Endothelial cell of hepatic sinusoid (primary cell): Measurements from ENCODE around the gene MCMBP.
"Not testable (repeated sequence)": the region's sequence is repeated elsewhere in the genome, so short reads cannot be mapped to it uniquely, and the experiment has no call there.

Experiments used
- in situ Hi-C: cut with HindIII; loops from 2 replicates; pipeline ENCODE4 v1.10.0; 2017; ENCODE audit warnings: low sequenced_read_pairs

Gene MCMBP

DNA sequence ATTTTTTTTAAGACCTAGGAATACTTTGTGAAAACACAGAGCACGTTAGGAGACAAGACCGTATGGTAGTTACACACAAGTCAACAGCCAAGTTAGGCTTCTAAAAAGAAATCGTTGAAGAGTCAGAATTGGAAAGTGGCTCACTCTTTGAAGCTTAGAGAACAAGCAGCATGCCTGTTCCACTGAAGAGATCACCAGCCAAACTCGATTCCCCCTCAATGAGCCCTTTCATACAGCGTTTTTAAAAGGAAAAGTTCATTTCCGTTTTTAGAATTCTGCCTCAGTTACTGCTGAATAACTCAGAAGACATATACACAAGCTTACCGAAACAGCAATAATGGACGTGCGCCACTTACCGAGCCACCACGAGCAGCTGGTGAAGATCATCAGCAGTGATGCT lies 41.0 kb downstream of the MCMBP start:
- in situ Hi-C loops: no loop called here

DNA sequence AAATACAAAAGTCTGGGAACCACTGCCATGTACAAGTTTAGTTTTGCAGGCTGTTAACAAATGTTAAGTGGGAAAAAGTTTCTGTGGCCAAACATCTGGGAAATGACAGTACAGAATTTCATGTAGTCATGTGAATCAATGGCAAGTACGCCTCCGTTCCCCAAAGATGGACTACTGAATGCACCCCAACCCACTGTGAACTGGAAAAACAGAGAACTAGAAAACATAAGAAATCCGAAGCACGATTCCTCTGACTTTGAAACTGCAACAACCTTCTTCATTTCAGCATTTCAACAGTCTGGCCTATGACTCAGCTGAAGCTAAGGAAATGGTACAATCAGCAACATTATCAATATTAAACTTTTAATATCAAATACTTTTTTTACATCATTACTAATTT lies 41.8 kb downstream of the MCMBP start:
- in situ Hi-C loops: no loop called here

- in situ Hi-C loops: no loop called here
Measured at GRCh38 chr10:119829429-119829828, 43.2 kb downstream of the MCMBP start.

- in situ Hi-C loops: no loop called here
Measured at GRCh38 chr10:119827430-119827829, 45.2 kb downstream of the MCMBP start.

- in situ Hi-C loops: no loop called here
Measured at GRCh38 chr10:119826771-119827170, 45.9 kb downstream of the MCMBP start.

GRCh38 chr10:119824299-119824698 lies 48.3 kb downstream of the MCMBP start:
- in situ Hi-C loops: no loop called here

DNA sequence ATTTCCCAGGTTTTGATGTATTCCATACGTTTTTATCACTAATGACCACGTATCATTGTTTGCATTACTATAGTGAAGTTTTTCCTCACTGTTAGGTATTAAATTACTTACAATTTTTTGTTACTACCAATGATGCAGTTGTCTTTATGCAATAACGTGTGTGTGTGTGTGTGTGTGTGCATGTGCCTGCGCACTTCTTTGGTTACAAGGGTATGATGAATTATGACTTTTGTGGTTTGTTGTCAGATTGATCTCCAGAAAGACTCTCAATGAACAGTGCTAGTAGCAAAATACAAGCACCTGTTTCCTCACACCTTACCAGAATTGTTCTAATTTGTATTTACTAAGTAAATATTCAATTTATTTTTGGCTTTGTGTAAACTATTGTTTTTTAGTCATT lies 51.5 kb downstream of the MCMBP start:
- in situ Hi-C loops: no loop called here

DNA sequence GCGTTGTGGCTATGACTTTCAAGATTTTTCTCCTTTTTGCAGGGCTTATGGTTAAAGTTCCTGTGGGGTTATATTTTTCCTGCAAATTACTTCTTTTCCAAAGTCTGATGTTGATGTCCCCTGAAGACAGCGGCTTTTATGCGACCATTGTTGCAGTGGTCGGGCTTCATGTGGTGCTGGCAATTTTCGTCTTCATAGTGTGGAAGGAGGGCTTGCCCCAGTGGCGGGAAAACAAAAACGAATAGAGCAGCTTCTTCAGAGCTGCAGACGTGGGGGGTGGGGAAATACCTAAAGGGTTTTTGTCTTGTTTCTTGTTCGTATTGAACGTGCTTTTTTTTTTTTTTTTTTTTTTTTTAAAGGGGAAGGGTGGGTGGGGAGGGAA lies 53.8 kb downstream of the MCMBP start:
- in situ Hi-C loops: no loop called here

DNA sequence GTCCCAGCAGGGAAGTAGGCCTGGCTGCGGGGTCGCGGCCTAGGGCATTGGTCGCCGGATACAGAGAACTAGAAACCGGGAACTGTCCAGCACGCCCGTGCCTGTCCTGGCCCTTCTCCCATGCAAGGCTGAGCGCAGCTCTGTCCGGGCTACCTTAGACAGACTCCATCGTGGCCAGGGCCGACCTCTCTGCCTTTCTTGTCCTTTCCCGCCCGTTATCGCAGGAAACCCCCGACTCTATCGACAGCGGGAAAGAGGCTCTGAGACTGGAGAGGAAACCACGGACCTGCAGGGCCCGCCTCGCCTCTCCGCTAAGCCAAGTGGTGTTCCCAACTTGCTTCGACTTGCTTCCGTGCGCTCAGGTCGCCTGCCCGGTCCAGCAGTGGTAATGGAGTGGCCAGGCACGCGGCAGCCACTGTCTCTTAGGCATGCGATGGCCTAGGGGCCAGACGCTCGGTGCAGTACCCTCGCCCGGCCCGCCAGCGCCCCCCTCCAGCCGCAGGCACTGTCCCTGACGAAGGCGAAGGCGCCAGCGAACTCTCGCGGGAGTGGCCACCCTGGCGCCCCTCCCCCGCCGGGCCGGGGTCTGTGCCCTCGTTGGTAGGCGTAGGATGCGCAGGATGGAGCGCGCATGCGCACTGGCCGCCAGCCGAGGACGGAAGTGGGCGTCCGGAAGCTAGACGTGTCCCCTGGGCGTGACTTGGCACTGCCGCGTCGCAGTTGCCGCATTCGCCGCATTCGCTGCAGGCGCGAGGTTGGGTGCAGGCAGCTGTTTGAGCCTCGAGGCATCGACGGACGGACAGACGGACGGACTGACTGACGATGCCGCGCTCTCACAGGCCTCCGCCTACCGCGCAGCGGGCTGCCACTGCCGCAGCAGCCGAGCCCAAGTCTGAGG lies 54.4 kb downstream of the MCMBP start:
- in situ Hi-C loops: no loop called here

- in situ Hi-C loops: no loop called here
Measured at GRCh38 chr10:119815671-119816070, 57.0 kb downstream of the MCMBP start.

DNA sequence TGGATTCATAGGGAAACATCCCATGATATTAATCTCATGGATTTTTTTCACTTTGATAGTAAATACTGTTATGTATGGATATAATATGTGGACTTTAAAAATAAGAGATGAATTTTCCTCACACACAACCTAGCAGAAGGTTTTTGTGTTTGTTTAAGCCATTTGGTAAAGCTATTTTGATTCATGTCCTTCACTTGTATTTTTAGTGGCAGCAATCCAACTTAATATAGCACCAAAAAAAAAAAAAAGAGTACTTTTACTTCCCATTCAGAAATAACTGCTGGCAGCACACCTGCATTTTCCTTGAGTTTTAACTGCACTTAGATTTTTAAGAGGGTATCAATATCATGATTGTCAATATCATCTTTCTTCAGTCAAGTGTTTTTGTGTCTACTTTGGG lies 60.0 kb downstream of the MCMBP start:
- in situ Hi-C loops: no loop called here

- in situ Hi-C loops: no loop called here
Measured at GRCh38 chr10:119811122-119811521, 61.5 kb downstream of the MCMBP start.

- in situ Hi-C loops: no loop called here
Measured at GRCh38 chr10:119807960-119808697, 64.5 kb downstream of the MCMBP start.

GRCh38 chr10:119806334-119807130 lies 66.1 kb downstream of the MCMBP start:
- in situ Hi-C loops: no loop called here

GRCh38 chr10:119805702-119806230 lies 66.9 kb downstream of the MCMBP start:
- in situ Hi-C loops: no loop called here

- in situ Hi-C loops: no loop called here
Measured at GRCh38 chr10:119803264-119803663, 69.4 kb downstream of the MCMBP start.

- in situ Hi-C loops: no loop called here
Measured at GRCh38 chr10:119801998-119802538, 70.6 kb downstream of the MCMBP start.

- in situ Hi-C loops: no loop called here
Measured at GRCh38 chr10:119801176-119801575, 71.5 kb downstream of the MCMBP start.

DNA sequence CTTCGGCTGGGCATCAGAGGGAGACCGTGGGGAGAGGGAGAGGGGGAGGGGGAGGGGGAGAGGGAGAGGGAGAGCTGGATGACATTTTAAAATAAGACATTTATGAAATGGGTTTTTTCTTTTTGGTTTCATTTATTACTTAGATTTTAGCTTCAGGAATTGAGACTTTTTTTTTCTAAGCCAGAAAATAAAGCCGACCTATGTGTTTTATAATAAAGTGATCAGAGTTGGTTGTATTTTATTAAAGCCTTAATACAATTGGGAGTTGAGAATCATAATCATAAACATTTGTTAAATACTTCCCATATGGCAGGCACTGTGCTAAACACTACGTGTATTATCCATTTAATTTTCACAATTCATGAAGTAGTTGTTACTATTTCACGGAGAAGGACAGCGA lies 76.6 kb downstream of the MCMBP start:
- in situ Hi-C loops: no loop called here

DNA sequence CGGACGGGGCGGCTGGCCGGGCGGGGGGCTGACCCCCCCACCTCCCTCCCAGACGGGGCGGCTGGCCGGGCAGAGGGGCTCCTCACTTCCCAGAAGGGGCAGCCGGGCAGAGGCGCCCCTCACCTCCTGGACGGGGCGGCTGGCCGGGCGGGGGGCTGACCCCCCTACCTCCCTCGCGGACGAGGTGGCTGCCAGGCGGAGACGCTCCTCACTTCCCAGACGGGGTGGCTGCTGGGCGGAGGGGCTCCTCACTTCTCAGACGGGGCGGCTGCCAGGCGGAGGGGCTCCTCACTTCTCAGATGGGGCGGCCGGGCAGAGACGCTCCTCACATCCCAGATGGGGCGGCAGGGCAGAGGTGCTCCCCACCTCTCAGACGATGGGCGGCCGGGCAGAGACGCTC lies 77.5 kb downstream of the MCMBP start:
- in situ Hi-C loops: not testable (repeated sequence)
